Astrocyte of the spinal cord (primary cell): ENCODE data around the gene PTPRQ.

Source experiments
- DNase-seq: peaks from one replicate; pipeline ENCODE4 v3.0.0; 2011; ENCODE audit warnings: low read depth, low spot score
- H3K4me3 ChIP-seq: 2 replicates; pipeline ENCODE4 v1.5.1; 2011; ENCODE audit warnings: low read depth, mild to moderate bottlenecking, low read length, moderate library complexity
- CTCF ChIP-seq: IDR thresholded peaks from 2 replicates; pipeline ENCODE4 v1.5.1; 2012; ENCODE audit warnings: low read depth, mild to moderate bottlenecking, low read length, inconsistent platforms
- in situ Hi-C: cut with HindIII; loops from 2 replicates; pipeline ENCODE4 v1.10.0; 2017; ENCODE audit warnings: low sequenced_read_pairs

PTPRQ gene

DNA sequence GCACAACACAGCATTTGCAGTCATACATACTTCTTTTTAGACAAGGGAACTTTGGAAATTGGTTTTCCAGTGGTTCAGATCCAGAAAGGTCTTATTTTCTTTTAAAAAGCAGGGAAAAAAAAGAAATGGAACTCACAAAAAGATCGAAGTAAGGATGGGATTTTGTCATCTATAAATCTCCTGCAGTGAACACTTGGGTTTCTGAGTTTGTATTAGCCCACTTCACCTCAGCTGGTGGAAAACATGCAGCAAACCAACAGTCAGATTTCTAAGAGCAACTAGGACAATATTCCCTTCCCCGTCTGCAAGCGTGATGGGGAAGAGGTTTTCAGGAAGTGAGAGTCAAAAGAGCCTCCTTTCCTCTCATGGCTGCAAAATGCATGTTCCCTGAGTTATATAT, 277.3 kb downstream of the PTPRQ start:
- in situ Hi-C loops: no loop called here
- no peak overlapping the region for H3K4me3 ChIP-seq
- no peak for TF ChIP-seq CTCF
- no peak for DNase-seq
